GM19372 (cell line): ENCODE data around the gene ST6GALNAC2.
"Not testable (repeated sequence)": the region's sequence is repeated elsewhere in the genome, so short reads cannot be mapped to it uniquely, and the experiment has no call there.

Experiments used
- ATAC-seq: cut with Tn5 transposase; IDR thresholded peaks from one replicate; pipeline ENCODE4 v1.9.1; 2021; ENCODE audit warnings: mild to moderate bottlenecking, low read depth, moderate library complexity; ENCODE audit not compliant: unreplicated experiment

Gene ST6GALNAC2

DNA sequence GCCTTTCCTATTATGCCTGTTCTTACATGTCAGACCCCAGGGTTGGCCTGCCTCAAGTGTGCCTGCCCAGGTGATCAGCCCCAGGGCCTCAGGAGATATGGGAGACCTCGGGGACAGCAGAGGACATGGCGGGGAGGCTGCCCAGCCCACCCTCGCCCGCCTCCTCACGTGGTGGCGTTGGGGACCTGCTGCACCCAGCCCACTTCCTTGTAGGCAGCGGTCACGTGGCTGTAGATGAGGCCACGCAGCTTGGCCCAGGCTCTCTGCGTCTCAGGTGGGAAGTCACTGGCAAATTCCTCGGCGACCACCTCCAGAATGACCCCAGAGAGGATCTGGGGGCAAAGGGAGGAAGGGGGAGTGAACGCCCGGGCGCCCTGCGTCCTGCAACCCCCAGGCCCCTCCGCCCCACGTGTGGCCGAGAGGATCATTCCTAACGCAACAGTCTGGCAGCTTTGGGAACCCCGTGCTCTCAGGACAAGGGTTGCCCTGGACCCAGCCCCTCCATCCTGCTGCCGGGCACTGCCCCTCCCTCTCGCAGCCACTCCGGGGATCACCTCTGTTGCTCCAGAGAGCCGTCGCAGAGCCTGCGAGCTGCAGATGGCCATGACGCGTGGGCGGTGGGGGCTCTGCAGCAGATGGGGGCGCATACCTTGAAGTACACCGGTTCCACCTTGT, 54.7 kb downstream of the ST6GALNAC2 start:
- ATAC-seq: no peak

- no peak for ATAC-seq
Observed at GRCh38 chr17:76530095-76530723, 55.5 kb downstream of the ST6GALNAC2 start.

DNA sequence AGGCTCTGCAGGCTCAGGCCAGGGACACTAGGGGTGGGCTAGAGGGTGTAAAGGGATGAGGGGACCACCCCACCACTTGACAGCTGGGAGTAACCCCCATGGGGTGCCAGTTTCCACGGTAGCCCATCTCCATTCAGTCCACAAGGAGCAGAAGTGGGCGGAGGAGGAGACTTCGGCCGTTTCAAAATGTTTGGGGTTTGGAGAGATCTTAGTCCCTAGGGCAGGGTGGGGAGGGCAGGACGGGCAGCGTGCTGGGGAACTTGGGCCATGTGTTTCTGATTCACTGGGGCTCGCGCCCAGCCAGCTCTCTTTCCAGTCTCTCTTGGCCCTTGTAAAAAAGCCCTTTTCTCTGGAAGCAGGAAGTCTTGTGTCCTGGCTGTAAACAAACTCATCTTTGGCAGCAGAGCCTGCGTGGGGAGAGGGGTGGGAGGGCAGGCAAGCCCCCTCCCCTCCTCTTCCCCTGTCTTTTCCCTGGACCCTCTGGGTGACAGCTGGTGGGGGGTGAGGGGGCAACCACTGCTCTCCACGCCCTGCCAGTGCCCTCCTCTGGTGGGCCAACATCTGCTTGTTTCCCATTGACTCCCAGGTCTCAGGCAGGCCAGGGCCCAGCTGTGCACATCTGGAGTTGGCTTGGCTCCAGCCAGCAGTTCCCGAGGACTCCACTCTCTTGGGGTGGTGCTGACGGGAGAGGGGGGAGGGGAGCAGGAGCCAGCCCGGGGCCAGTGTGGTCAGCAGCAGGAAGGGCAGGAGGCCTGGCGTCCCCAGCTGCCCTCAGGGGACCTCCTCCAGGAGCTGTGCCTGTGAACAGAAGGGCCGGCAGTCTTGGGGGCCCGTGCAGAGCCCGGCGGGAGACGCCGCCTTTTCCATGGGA, 56.2 kb downstream of the ST6GALNAC2 start:
- no peak for ATAC-seq

DNA sequence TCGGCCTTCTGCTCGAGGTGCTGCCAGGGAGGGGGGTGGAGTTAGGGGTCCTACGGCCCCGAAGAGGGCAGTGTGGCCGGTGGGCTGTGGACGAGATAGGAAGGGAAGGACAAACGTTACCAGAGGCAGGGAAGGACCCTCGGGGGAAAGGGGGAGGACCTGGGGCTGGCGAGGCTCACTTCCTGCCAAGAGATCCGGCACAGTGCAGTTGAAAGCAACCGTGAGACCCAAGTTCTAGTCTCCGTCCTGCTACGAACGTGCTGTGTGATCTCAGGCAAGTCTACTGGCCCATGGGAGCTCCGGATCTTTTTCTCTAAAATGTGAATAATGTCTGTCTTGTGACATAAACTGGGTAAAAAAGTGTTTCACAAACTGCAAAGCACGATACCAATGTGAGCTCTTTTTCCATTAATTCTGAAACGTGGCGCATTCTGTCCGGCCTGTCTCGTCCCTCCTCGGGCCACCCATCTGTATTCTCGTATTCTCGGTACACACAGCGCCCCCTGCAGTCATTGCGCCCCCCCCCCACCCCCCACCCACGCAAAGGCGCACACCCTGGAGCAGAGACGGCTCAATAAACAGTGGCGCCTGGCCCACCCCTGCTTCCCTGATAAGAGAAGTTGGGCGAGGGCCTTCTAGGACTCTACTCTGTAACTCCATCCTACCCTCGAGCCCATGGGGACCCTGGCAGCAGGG, 57.0 kb downstream of the ST6GALNAC2 start:
- no peak for ATAC-seq

GRCh38 chr17:76528156-76528527, 57.5 kb downstream of the ST6GALNAC2 start:
- no peak for ATAC-seq

- ATAC-seq: no peak
Observed at GRCh38 chr17:76527430-76528111, 58.1 kb downstream of the ST6GALNAC2 start.

- ATAC-seq: not testable (repeated sequence)
Observed at GRCh38 chr17:76527016-76527415, 58.6 kb downstream of the ST6GALNAC2 start.

DNA sequence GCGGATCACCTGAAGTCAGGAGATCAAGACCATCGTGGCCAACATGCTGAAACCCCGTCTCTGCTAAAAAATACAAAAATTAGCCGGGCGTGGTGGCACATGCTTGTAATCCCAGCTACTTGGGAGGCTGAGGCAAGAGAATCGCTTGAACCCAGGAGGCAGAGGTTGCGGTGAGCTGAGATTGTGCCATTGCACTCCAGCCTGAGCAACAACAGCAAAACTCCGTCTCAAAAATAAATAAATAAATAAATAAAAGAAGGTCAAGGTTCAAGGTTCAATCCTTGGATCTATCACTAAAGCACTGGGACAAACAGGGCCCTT, 60.2 kb downstream of the ST6GALNAC2 start:
- not testable (repeated sequence) for ATAC-seq

GRCh38 chr17:76524598-76525512, 60.8 kb downstream of the ST6GALNAC2 start:
- ATAC-seq: no peak

DNA sequence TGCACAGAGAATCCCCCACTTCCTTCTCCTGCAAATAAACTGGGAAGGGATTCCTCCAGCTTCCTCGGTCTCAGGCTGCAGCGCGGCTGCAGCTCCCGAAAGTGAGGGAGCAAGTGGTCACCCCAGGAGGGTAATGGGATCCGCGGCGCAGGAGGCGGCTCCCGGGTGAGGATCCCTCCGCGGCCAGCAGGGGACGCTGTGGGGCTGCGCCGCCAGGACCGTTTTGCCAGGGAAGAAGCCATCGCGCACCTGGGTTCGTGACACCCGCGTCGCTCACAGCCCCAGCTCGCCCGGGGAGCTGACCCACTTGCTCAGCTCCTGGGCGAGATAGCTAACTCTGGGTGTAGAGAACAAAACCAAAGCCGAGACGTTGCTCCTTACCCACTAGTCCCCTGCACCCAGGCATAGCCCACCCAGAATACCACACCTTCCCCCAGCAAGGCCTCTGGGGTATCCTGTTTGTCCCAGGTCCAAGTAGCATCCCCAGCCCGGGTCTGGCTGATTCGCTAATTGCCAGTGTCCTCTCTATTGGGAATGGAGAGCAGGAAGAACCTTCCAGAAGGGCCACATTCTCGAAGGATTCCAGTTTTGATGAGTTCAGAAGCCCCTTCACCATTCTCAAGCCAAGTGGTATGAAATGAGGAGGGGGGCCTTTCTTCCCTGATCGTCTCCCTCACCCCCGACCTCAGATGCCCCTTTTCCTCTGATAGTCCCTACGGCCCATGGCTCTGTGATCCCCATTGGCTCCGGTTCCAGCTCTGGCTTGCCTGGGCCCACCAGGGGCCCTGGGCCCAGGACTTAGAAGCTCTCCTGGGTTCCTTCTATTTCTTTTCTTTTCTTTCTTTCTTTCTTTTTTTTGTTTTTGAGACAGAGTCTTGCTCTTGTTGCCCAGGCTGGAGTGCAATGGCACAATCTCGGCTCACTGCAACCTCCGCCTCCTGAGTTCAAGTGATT, 62.3 kb downstream of the ST6GALNAC2 start:
- ATAC-seq: no peak

GRCh38 chr17:76521683-76522082, 64.0 kb downstream of the ST6GALNAC2 start:
- ATAC-seq: not testable (repeated sequence)

DNA sequence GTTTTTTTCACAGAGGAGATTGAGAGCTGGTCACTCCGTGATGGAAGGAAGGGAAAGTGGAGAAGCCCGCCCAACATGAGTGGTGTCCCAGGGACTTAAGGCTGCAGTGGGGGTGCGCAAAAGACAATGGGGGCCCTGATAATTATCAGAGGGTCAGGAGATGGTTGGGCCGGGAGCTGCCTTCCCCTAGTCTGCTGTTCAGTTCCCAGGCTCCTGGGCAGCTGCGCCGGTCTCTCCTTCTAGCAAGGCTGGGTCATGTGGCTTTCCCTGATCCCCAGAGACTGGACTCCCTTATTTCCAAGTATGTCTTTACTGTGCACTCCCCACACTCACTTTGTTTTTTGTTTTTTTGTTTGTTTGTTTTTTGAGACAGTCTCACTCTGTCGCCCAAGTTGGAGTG, 64.4 kb downstream of the ST6GALNAC2 start:
- ATAC-seq: no peak

GRCh38 chr17:76519048-76519966, 66.4 kb downstream of the ST6GALNAC2 start:
- ATAC-seq: no peak

- no peak for ATAC-seq
Observed at GRCh38 chr17:76517638-76518038, 68.0 kb downstream of the ST6GALNAC2 start.
